WERI-Rb-1 (cell line): ENCODE data around the gene KIR2DL4.
"Not testable (repeated sequence)": the region's sequence is repeated elsewhere in the genome, so short reads cannot be mapped to it uniquely, and the experiment has no call there.

Experiments used
- DNase-seq: peaks from one replicate; pipeline ENCODE4 v3.0.0-alpha.2; 2020
- H3K27ac ChIP-seq: fragments of 250-450 bp; sonication (Bioruptor Pico); 2 replicates; pipeline ENCODE4 v1.5.1; 2020; ENCODE audit warnings: mild to moderate bottlenecking, moderate library complexity
- H3K27me3 ChIP-seq: fragments of 250-450 bp; sonication (Bioruptor Pico); 2 replicates; pipeline ENCODE4 v1.5.1; 2021; ENCODE audit warnings: mild to moderate bottlenecking, low read depth, moderate library complexity; ENCODE audit not compliant: insufficient read depth, severe bottlenecking
- H3K36me3 ChIP-seq: fragments of 250-450 bp; sonication (Bioruptor Pico); 2 replicates; pipeline ENCODE4 v1.5.1; 2020; ENCODE audit warnings: mild to moderate bottlenecking, moderate library complexity
- H3K4me3 ChIP-seq: 2 replicates; pipeline ENCODE4 v1.5.1; 2011; ENCODE audit warnings: low read depth, mild to moderate bottlenecking, control low read depth, low read length
- H3K9me3 ChIP-seq: fragments of 250-450 bp; sonication (Bioruptor Pico); 2 replicates; pipeline ENCODE4 v1.5.1; 2021; ENCODE audit warnings: mild to moderate bottlenecking, moderate library complexity; ENCODE audit not compliant: severe bottlenecking
- CTCF ChIP-seq: IDR thresholded peaks from 2 replicates; pipeline ENCODE4 v1.5.1; 2011; ENCODE audit warnings: low read depth, mild to moderate bottlenecking, control low read depth, inconsistent platforms, low read length

KIR2DL4 gene

GRCh38 chr19:54851353-54851752 lies 47.9 kb downstream of the KIR2DL4 start:
- H3K36me3 ChIP-seq, result no peaks in the 10 kb centered on the region
- no peak overlapping the region for H3K4me3 ChIP-seq
- H3K27ac ChIP-seq, result no peak overlapping the region
- no peak for DNase-seq
- no peaks in the 10 kb centered on the region for H3K9me3 ChIP-seq
- peaks cover 18% of the 10 kb centered on the region for H3K27me3 ChIP-seq
- TF ChIP-seq CTCF, result no peak

- H3K36me3 ChIP-seq, H3K4me3 ChIP-seq, H3K9me3 ChIP-seq, H3K27ac ChIP-seq, DNase-seq: not testable (repeated sequence)
- peaks cover 17% of the 10 kb centered on the region for H3K27me3 ChIP-seq
Observed at GRCh38 chr19:54855241-54855640, 51.8 kb downstream of the KIR2DL4 start.

GRCh38 chr19:54858476-54858875 lies 55.1 kb downstream of the KIR2DL4 start:
- not testable (repeated sequence) for H3K27ac ChIP-seq, H3K9me3 ChIP-seq, H3K4me3 ChIP-seq, DNase-seq, H3K36me3 ChIP-seq
- H3K27me3 ChIP-seq, result peaks cover 19% of the 10 kb centered on the region

- not testable (repeated sequence) for H3K36me3 ChIP-seq, DNase-seq, H3K27ac ChIP-seq, H3K9me3 ChIP-seq, H3K4me3 ChIP-seq
- H3K27me3 ChIP-seq, result peaks cover 17% of the 10 kb centered on the region
Observed at GRCh38 chr19:54859421-54859820, 56.0 kb downstream of the KIR2DL4 start.

DNA sequence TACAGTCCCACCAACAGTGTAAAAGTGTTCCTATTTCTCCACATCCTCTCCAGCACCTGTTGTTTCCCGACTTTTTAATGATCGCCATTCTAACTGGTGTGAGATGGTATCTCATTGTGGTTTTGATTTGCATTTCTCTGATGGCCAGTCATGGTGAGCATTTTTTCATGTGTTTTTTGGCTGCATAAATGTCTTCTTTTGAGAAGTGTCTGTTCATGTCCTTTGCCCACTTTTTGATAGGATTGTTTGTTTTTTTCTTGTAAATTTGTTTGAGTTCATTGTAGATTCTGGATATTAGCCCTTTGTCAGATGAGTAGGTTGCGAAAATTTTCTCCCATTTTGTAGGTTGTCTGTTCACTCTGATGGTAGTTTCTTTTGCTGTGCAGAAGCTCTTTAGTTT lies 60.0 kb downstream of the KIR2DL4 start:
- not testable (repeated sequence) for H3K27ac ChIP-seq, DNase-seq, H3K4me3 ChIP-seq, H3K9me3 ChIP-seq, H3K36me3 ChIP-seq
- H3K27me3 ChIP-seq, result peaks cover 31% of the 10 kb centered on the region
